A549 (cell line): ENCODE results near the gene GALNT14. TPM values are rescaled to one million over a fixed set of nuclear protein-coding genes. Genes with fewer than 3 reads are reported as not detected.

Experiments
- ATAC-seq, 2 experiments: fragments of 200-7000 bp in 1 of 2; fragments of >200 bp in 1 of 2; cut with Nextera tagmentation in 1 of 2; cut with Tn5 transposase in 1 of 2; 3 replicates each; pipeline versions ENCODE4 v1.8.0 to v1.9.1; 2018 to 2020; ENCODE audit warnings: mild to moderate bottlenecking in 1 of 2, moderate library complexity in 1 of 2
- CTCF ChIA-PET: fragments of 300-600 bp; sonication (Branson Sonifier 250); formaldehyde crosslinking; extraction: SDS; loops from one replicate; lab custom pipeline; 2021; ENCODE audit warnings: antibody characterized with exemption, inconsistent platforms; lab: Yijun Ruan, JAX
- POLR2A ChIA-PET: fragments of 350-600 bp; formaldehyde crosslinking; extraction: SDS; loops from one replicate; lab custom pipeline; 2021; ENCODE audit warnings: antibody characterized with exemption, inconsistent platforms; lab: Yijun Ruan, JAX
- DNase-seq, 2 experiments: peaks; one replicate each; pipeline versions ENCODE4 v3.0.0 to v3.0.0-alpha.2; 2011 to 2016; ENCODE audit warnings: low read depth in 1 of 2, low spot score in 1 of 2
- FAIRE-seq: peaks from 2 replicates; lab custom pipeline; 2011; peaks lifted over from hg19 to GRCh38; lab: Jason Lieb, UNC
- H3K27ac ChIP-seq, 2 experiments: fragments of >200 bp; sonication (Bioruptor Twin); formaldehyde crosslinking; 3 replicates each; pipeline ENCODE4 v1.5.1; 2016 to 2017
- H3K4me1 ChIP-seq: fragments of >200 bp; sonication (Bioruptor Twin); formaldehyde crosslinking; 3 replicates; pipeline ENCODE4 v1.6.1; 2016
- H3K4me2 ChIP-seq: fragments of >200 bp; sonication (Bioruptor Twin); formaldehyde crosslinking; 3 replicates; pipeline ENCODE4 v1.6.1; 2016
- H3K4me3 ChIP-seq: fragments of >200 bp; sonication (Bioruptor Twin); formaldehyde crosslinking; 3 replicates; pipeline ENCODE4 v1.5.1; 2016
- H3K9me3 ChIP-seq: fragments of >200 bp; sonication (Bioruptor Twin); formaldehyde crosslinking; 3 replicates; pipeline ENCODE4 v1.6.1; 2016
- BHLHE40 ChIP-seq: IDR thresholded peaks from 2 replicates; pipeline ENCODE4 v1.6.1; 2012; ENCODE audit warnings: low read depth, low read length, inconsistent platforms
- ESRRA ChIP-seq: fragments of 150-350 bp; IDR thresholded peaks from 2 replicates; pipeline ENCODE4 v1.6.1; 2014; ENCODE audit warnings: mild to moderate bottlenecking, low read length, borderline replicate concordance
- HDAC2 ChIP-seq: fragments of 200-600 bp; sonication (generic); IDR thresholded peaks from 2 replicates; pipeline ENCODE4 v1.6.1; 2016
- HOXA7 ChIP-seq: fragments of 250-450 bp; sonication (Bioruptor Pico); IDR thresholded peaks from 2 replicates; pipeline ENCODE4 v1.5.0; 2020; ENCODE audit warnings: mild to moderate bottlenecking, moderate library complexity
- JUN ChIP-seq, 2 experiments: fragments of >200 bp; sonication (Bioruptor Twin); formaldehyde crosslinking; IDR thresholded peaks; 2 replicates in 1 of 2; 3 replicates in 1 of 2; pipeline ENCODE4 v1.6.1; 2016 to 2017
- KDM5A ChIP-seq: fragments of 200-600 bp; sonication (generic); IDR thresholded peaks from 2 replicates; pipeline ENCODE4 v1.6.1; 2016; ENCODE audit warnings: antibody characterized with exemption, mild to moderate bottlenecking
- MAZ ChIP-seq: fragments of 150-350 bp; IDR thresholded peaks from 2 replicates; pipeline ENCODE4 v1.6.1; 2014; ENCODE audit warnings: antibody characterized with exemption, low read depth, low read length, borderline replicate concordance
- NR3C1 ChIP-seq: fragments of >200 bp; sonication (Bioruptor Twin); formaldehyde crosslinking; IDR thresholded peaks from 3 replicates; pipeline ENCODE4 v1.6.1; 2017
- POLR2A ChIP-seq: IDR thresholded peaks from 2 replicates; pipeline ENCODE4 v1.6.1; 2012; ENCODE audit warnings: mild to moderate bottlenecking, low read length
- RCOR1 ChIP-seq: fragments of 150-350 bp; IDR thresholded peaks from 2 replicates; pipeline ENCODE4 v1.6.1; 2014; ENCODE audit warnings: antibody characterized with exemption, low read length, low read depth
- SMC3 ChIP-seq: fragments of >200 bp; sonication (Bioruptor Twin); formaldehyde crosslinking; IDR thresholded peaks from 3 replicates; pipeline ENCODE4 v1.6.1; 2018; ENCODE audit warnings: inconsistent platforms
- SREBF2 ChIP-seq: fragments of 450-650 bp; IDR thresholded peaks from 2 replicates; pipeline ENCODE4 v1.6.1; 2014; ENCODE audit warnings: mild to moderate bottlenecking, moderate library complexity
- TFCP2L1 ChIP-seq: fragments of 250-450 bp; sonication (Bioruptor Pico); IDR thresholded peaks from 2 replicates; pipeline ENCODE4 v1.5.0; 2021; ENCODE audit warnings: mild to moderate bottlenecking
- TP53 ChIP-seq: fragments of 250-450 bp; sonication (Bioruptor Pico); IDR thresholded peaks from 2 replicates; pipeline ENCODE4 v1.5.0; 2021; ENCODE audit warnings: mild to moderate bottlenecking, moderate library complexity
- ZNF302 ChIP-seq: fragments of 250-450 bp; sonication (Bioruptor Pico); IDR thresholded peaks from 2 replicates; pipeline ENCODE4 v1.9.0; 2021; ENCODE audit warnings: inconsistent platforms, mild to moderate bottlenecking, moderate library complexity
- WGBS: methylation state at CpG from one replicate; pipeline ENCODE4 v1.1.6; 2017; ENCODE audit errors: missing lambda C conversion rate; 5-methylcytosine and 5-hydroxymethylcytosine counted together
- polyA plus RNA-seq, 4 experiments: library from polyadenylated mRNA; depleted of rRNA in 3 of 4; stranded (reverse); fragments of >200 nt; fragmentation: RNase III in 1 of 4; extraction: RNeasy Plus Mini Kit Qiagen cat#74134 plus additional on column Dnase treatment in 1 of 4; gene quantifications; 2 replicates in 3 of 4; 3 replicates in 1 of 4; pipeline ENCODE4 v1.2.3, GENCODE V29; 2011 to 2017
- TF ChIP-seq, protein P1 (sequence below): fragments of 450-650 bp; IDR thresholded peaks from 2 replicates; pipeline ENCODE4 v1.6.1; 2014; ENCODE audit warnings: antibody characterized with exemption
- TF ChIP-seq, protein P2 (sequence below): fragments of 200-600 bp; sonication (generic); IDR thresholded peaks from 2 replicates; pipeline ENCODE4 v1.6.1; 2016; ENCODE audit warnings: antibody characterized with exemption, mild to moderate bottlenecking, moderate library complexity
- TF ChIP-seq, protein P3 (sequence below): IDR thresholded peaks from 2 replicates; pipeline ENCODE4 v1.6.1; 2012
- TF ChIP-seq, protein P4 (sequence below): fragments of >200 bp; sonication (Bioruptor Twin); formaldehyde crosslinking; IDR thresholded peaks from 3 replicates; pipeline ENCODE4 v1.6.1; 2016
- TF ChIP-seq, protein P5 (sequence below): fragments of >200 bp; sonication (Bioruptor Twin); formaldehyde crosslinking; IDR thresholded peaks from 2 replicates; pipeline ENCODE4 v1.6.1; 2016
- TF ChIP-seq, protein P6 (sequence below): fragments of >200 bp; sonication (Bioruptor Twin); formaldehyde crosslinking; IDR thresholded peaks from 3 replicates; pipeline ENCODE4 v1.5.1; 2016
- TF ChIP-seq, protein P7 (sequence below): fragments of 150-350 bp; IDR thresholded peaks from 2 replicates; pipeline ENCODE4 v1.6.1; 2014; ENCODE audit warnings: low read depth, mild to moderate bottlenecking, low read length

The GALNT14 gene
- polyA plus RNA-seq, 2 of the 4 experiments (the other 2 are of a cell fraction) = 34.4 to 38.3 TPM

DNA sequence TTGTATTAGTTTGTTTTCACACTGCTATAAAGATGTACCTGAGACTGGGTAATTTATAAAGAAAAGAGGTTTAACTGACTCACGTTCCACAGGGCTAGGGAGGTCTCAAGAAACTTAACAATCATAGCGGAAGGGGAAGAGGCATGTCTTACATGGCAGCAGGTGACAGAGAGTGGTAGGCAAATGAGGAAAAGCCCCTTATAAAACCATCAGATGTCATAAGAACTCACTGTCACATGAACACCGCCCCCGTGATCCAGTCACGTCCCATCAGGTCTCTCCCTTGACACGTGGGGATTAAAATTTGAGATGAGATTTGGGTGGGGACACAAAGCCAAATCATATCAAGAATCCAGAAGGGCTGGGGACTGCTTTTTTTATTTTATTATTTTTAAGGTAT lies 120.0 kb downstream of the GALNT14 start:
- ATAC-seq (no peak), FAIRE-seq (no peak), DNase-seq (no peak)
- ChIA-PET CTCF (no interaction called here), POLR2A (no interaction called here)
- Histone ChIP-seq H3K4me1 (no peaks in the 10 kb centered on the region), H3K9me3 (no peaks in the 10 kb centered on the region), H3K4me2 (no peak overlapping the region), H3K4me3 (no peak overlapping the region), H3K27ac (no peak overlapping the region)
- TF ChIP-seq ESRRA (no peak), BHLHE40 (no peak), POLR2A (no peak), HDAC2 (no peak), ZNF302 (CRISPR knock-in tag) (no peak), MAZ (no peak), TP53 (no peak), NR3C1 (no peak), SREBF2 (no peak), SMC3 (no peak), JUN (IDR thresholded peaks at IDR 0.05) (no peak), RCOR1 (no peak), HOXA7 (no peak)
- TF ChIP-seq, protein P1, sequence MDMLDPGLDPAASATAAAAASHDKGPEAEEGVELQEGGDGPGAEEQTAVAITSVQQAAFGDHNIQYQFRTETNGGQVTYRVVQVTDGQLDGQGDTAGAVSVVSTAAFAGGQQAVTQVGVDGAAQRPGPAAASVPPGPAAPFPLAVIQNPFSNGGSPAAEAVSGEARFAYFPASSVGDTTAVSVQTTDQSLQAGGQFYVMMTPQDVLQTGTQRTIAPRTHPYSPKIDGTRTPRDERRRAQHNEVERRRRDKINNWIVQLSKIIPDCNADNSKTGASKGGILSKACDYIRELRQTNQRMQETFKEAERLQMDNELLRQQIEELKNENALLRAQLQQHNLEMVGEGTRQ = no peak
- TF ChIP-seq, protein P2, sequence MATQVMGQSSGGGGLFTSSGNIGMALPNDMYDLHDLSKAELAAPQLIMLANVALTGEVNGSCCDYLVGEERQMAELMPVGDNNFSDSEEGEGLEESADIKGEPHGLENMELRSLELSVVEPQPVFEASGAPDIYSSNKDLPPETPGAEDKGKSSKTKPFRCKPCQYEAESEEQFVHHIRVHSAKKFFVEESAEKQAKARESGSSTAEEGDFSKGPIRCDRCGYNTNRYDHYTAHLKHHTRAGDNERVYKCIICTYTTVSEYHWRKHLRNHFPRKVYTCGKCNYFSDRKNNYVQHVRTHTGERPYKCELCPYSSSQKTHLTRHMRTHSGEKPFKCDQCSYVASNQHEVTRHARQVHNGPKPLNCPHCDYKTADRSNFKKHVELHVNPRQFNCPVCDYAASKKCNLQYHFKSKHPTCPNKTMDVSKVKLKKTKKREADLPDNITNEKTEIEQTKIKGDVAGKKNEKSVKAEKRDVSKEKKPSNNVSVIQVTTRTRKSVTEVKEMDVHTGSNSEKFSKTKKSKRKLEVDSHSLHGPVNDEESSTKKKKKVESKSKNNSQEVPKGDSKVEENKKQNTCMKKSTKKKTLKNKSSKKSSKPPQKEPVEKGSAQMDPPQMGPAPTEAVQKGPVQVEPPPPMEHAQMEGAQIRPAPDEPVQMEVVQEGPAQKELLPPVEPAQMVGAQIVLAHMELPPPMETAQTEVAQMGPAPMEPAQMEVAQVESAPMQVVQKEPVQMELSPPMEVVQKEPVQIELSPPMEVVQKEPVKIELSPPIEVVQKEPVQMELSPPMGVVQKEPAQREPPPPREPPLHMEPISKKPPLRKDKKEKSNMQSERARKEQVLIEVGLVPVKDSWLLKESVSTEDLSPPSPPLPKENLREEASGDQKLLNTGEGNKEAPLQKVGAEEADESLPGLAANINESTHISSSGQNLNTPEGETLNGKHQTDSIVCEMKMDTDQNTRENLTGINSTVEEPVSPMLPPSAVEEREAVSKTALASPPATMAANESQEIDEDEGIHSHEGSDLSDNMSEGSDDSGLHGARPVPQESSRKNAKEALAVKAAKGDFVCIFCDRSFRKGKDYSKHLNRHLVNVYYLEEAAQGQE = no peak
- TF ChIP-seq, protein P3, sequence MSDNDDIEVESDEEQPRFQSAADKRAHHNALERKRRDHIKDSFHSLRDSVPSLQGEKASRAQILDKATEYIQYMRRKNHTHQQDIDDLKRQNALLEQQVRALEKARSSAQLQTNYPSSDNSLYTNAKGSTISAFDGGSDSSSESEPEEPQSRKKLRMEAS = no peak
- TF ChIP-seq, protein P4, sequence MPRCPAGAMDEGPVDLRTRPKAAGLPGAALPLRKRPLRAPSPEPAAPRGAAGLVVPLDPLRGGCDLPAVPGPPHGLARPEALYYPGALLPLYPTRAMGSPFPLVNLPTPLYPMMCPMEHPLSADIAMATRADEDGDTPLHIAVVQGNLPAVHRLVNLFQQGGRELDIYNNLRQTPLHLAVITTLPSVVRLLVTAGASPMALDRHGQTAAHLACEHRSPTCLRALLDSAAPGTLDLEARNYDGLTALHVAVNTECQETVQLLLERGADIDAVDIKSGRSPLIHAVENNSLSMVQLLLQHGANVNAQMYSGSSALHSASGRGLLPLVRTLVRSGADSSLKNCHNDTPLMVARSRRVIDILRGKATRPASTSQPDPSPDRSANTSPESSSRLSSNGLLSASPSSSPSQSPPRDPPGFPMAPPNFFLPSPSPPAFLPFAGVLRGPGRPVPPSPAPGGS = no peak
- TF ChIP-seq, protein P5, sequence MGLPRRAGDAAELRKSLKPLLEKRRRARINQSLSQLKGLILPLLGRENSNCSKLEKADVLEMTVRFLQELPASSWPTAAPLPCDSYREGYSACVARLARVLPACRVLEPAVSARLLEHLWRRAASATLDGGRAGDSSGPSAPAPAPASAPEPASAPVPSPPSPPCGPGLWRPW = no peak
- TF ChIP-seq, protein P6, sequence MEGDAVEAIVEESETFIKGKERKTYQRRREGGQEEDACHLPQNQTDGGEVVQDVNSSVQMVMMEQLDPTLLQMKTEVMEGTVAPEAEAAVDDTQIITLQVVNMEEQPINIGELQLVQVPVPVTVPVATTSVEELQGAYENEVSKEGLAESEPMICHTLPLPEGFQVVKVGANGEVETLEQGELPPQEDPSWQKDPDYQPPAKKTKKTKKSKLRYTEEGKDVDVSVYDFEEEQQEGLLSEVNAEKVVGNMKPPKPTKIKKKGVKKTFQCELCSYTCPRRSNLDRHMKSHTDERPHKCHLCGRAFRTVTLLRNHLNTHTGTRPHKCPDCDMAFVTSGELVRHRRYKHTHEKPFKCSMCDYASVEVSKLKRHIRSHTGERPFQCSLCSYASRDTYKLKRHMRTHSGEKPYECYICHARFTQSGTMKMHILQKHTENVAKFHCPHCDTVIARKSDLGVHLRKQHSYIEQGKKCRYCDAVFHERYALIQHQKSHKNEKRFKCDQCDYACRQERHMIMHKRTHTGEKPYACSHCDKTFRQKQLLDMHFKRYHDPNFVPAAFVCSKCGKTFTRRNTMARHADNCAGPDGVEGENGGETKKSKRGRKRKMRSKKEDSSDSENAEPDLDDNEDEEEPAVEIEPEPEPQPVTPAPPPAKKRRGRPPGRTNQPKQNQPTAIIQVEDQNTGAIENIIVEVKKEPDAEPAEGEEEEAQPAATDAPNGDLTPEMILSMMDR = no peak
- 87% methylated on average over 6 of the region's 6 CpGs for WGBS

DNA sequence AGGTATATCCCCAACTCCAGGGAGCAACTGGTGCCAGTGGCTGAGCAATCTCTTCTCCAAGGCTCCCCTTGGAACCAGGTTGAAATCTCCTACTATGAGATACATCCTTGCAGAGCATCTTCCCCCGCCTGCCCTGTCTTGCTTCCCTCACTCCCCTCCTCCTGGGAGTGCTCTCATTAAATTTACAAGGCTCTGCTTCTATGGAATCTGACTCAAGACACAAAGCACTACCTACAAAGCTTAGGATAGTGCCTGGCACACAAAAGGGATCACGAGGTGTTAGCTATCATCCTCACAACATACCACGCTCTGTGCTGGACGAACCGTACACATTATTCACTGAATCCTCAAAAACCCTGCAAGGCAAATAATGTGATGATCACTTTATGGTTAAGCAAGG lies 121.6 kb downstream of the GALNT14 start:
- 90% methylated on average over 5 of the region's 5 CpGs for WGBS
- CTCF ChIA-PET = interaction anchor here (0.7 to 1.7 kb wide), 2 partner anchors 17 to 122 kb away, joined by 3 to 5 read pairs; partner anchors contain the start of gene GALNT14
- Histone ChIP-seq H3K4me2 (no peak overlapping the region), H3K4me3 (no peak overlapping the region), H3K9me3 (no peaks in the 10 kb centered on the region), H3K27ac (no peak overlapping the region), H3K4me1 (no peaks in the 10 kb centered on the region)
- POLR2A ChIA-PET = no interaction called here
- ATAC-seq = no peak
- FAIRE-seq = no peak
- TF ChIP-seq KDM5A (no peak), HDAC2 (no peak), TFCP2L1 (CRISPR knock-in tag) (no peak)
- TF ChIP-seq, protein P1 = no peak
- TF ChIP-seq, protein P7, sequence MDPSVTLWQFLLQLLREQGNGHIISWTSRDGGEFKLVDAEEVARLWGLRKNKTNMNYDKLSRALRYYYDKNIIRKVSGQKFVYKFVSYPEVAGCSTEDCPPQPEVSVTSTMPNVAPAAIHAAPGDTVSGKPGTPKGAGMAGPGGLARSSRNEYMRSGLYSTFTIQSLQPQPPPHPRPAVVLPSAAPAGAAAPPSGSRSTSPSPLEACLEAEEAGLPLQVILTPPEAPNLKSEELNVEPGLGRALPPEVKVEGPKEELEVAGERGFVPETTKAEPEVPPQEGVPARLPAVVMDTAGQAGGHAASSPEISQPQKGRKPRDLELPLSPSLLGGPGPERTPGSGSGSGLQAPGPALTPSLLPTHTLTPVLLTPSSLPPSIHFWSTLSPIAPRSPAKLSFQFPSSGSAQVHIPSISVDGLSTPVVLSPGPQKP = no peak
- DNase-seq = no peak
